ENCODE results near the gene MT1H. TPM values are rescaled to one million over a fixed set of nuclear protein-coding genes. Genes with fewer than 3 reads are reported as not detected.

MT1H gene
- total and polyA plus RNA-seq, 2 donors (not counting 1 experiment from before 2014, with no cell fraction given) = not detected

- no peaks in the 10 kb centered on the region for H3K36me3 ChIP-seq (replicated peaks in 1 of 2; ENCODE audit: control extremely low read depth in 1 of 2, control insufficient read depth in 1 of 2, extremely low read depth in 1 of 2, insufficient read depth in 2 of 2, low read length in 1 of 2)
- peaks cover 5% of the 10 kb centered on the region for H3K4me1 Mint-ChIP-seq
- intact Hi-C loops (cut with micrococcal nuclease) = loop anchor here (1.0 to 10.0 kb wide), 10 partner anchors 21 to 758 kb away; partner anchors contain the start of genes AMFR, MT1X, MT2A and NUDT21
- no peaks in the 10 kb centered on the region for H3K27me3 ChIP-seq (replicated peaks in 1 of 4; ENCODE audit: control extremely low read depth in 1 of 4, control insufficient read depth in 3 of 4, insufficient read depth in 4 of 4, low read length in 3 of 4)
- no peak overlapping the region for H3K4me3 ChIP-seq (ENCODE audit: control extremely low read depth in 1 of 5, extremely low read depth in 1 of 5, insufficient read depth in 1 of 5, low read depth in 2 of 5, low read length in 4 of 5)
- ChIA-PET POLR2A (no interaction called here), CTCF (interaction anchor here (1.0 to 3.6 kb wide), 28 partner anchors 13 to 1238 kb away, joined by 3 to 53 read pairs (median 8); partner anchors contain the start of genes MT1X, MT2A, NUDT21 and OGFOD1)
- H3K4me3 Mint-ChIP-seq = no peak overlapping the region
- H4K20me1 ChIP-seq (ENCODE audit: control insufficient read depth, insufficient read depth, low read length, poor library complexity, severe bottlenecking) = no peaks in the 10 kb centered on the region
- H3K9me3 Mint-ChIP-seq (ENCODE audit: insufficient read depth) = no peaks in the 10 kb centered on the region
- H3K79me2 ChIP-seq (ENCODE audit: control insufficient read depth, insufficient read depth, low read length) = no peaks in the 10 kb centered on the region
- 100% methylated on average over 3 of the region's 5 CpGs for WGBS (ENCODE audit: insufficient coverage)
- ATAC-seq (ENCODE audit: low read depth) = no peak
- H3K4me1 ChIP-seq (ENCODE audit: control insufficient read depth in 2 of 2, insufficient read depth in 2 of 2, low read length in 2 of 2) = peaks cover 0 to 4% of the 10 kb centered on the region in 2 donors
- H3K27ac Mint-ChIP-seq = no peak overlapping the region
- H2AFZ ChIP-seq (ENCODE audit: insufficient read depth, low read depth, low read length, poor library complexity, severe bottlenecking) = no peak overlapping the region
- H3K9me3 ChIP-seq (ENCODE audit: control extremely low read depth in 1 of 3, control insufficient read depth in 2 of 3, insufficient read depth in 1 of 3, low read length in 2 of 3) = peaks cover 0 to 1% (median 0%) of the 10 kb centered on the region in 3 donors
- H3K4me2 ChIP-seq (replicated peaks; ENCODE audit: low read depth, low read length, poor library complexity, severe bottlenecking) = no peak overlapping the region
- H3K27ac ChIP-seq (ENCODE audit: low read length in 2 of 2) = no peak overlapping the region
- H3K9ac ChIP-seq (ENCODE audit: low read length) = no peak overlapping the region
- no peak for DNase-seq
- H3K27me3 Mint-ChIP-seq = peaks cover 2% of the 10 kb centered on the region
- TF ChIP-seq CTCF (IDR thresholded peaks at IDR 0.05) (no peak), EZH2 (IDR thresholded peaks at IDR 0.05; ENCODE audit: borderline replicate concordance, insufficient read depth, low read depth, low read length, poor library complexity, severe bottlenecking) (no peak)
Measured at GRCh38 chr16:56702836-56703235, 33.2 kb downstream of the MT1H start.

Measured in B cell (primary cell).